Measurements from ENCODE around the gene STRA8.
"Not testable (repeated sequence)": the region's sequence is repeated elsewhere in the genome, so short reads cannot be mapped to it uniquely, and the experiment has no call there.

The STRA8 gene

DNA sequence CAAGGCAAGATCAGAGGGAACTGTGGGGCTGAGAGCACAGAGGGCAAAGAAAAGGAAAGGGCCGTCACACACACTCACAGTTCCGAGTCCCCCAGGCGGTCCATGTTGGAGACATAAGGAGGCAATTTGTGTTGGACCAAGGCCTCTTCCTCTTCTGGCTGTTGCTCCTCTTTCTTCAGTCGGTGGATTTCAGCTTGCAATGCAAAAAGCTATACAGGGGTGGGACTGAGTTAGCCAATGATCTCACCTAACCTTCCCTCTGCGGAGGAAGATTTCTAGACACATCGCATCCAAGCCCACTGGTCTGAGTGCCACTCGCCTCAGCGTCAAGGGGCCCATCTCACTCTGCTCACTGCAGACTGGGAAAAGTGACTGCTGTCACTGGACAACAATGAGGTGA lies 27.8 kb upstream of the STRA8 start:
- no peak for DNase-seq

GRCh38 chr7:135206941-135207391 lies 26.7 kb upstream of the STRA8 start:
- DNase-seq = no peak

GRCh38 chr7:135207406-135208101 lies 26.1 kb upstream of the STRA8 start:
- no peak for DNase-seq

DNA sequence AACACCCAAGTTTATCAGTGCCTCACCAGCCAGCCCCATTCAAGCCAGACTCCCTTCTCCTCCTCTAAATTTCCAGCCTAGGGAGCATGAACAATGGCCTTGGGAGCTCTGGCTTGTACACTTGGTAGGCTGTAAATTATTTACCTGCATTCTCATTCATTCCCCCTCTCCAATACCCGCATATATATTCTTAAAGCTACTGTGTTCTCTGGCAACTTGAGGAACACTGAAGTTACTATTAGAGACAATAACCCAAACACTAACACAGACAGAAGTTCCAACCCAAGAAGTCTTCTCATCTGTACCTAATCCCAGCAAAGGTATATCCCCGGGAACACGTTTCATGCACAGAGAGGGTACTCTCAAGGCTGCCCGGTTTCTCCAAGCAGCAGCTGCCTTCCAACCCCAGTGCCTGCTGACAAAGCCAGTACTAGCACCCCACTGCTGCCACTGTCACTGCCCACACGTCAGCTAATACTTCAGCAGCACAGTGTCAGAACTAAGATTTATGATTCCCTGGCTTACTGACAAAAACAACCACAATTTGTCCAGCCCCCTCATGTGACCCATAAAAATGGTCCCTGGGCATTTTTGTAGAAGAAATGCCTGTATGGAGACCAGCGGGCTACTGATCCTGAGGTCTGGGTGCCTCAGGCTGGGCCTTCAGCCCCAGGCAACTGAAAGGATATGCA lies 25.4 kb upstream of the STRA8 start:
- DNase-seq = no peak

GRCh38 chr7:135209225-135209834 lies 24.3 kb upstream of the STRA8 start:
- DNase-seq = no peak

DNA sequence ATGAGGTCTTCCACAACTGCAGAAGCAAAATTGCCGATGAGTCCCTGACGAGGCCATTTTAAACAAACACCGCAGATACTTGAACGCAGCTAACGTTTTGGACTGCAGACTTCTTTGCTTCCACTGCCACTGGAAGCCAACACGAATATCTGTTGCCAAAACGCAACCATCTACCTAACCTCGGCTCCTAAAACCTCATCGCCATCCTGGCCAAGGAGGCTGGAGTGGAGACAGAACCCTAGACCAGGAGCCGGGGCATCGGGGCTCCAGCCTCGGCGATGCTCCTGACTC lies 22.8 kb upstream of the STRA8 start:
- DNase-seq = no peak

- peak; percentile 99 for DNase-seq
These were observed 22.3 kb upstream of the STRA8 start, which contains the start of gene WDR91 for GRCh38 chr7:135211179-135211945. WDR91 (minus strand) TSS chr7:135211526; CDS start chr7:135211502, 24 bp downstream.

DNA sequence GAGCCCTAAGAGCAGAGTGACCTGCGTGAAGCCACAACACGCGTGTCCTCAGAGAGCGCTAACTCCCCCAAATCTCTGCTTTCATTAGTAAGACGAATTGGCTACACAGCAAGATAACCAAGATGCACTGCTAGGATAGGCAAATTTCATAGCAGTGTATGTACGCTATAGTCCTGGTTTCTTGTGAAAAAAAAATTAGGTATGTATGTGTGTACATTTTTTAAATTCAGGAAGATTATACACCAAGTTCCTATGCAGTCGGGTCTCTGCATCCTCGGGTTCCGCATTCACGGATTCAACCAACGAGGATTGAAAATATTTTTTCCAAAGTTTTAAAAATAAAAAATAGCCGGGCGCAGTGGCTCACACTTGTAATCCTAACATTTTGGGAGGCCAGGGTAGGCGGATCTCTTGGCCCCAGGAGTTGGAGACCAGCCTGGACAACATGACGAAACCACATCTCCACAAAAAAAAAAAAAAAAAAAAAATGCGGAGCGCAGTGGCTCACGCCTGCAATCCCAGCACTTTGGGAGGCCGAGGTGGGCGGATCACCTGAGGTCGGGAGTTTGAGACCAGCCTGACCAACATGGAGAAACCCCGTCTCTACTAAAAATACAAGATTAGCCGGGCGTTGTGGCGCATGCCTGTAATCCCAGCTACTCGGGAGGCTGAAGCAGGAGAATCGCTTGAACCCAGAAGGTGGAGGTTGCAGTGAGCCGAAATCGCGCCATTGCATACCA lies 21.5 kb upstream of the STRA8 start:
- not testable (repeated sequence) for DNase-seq

DNA sequence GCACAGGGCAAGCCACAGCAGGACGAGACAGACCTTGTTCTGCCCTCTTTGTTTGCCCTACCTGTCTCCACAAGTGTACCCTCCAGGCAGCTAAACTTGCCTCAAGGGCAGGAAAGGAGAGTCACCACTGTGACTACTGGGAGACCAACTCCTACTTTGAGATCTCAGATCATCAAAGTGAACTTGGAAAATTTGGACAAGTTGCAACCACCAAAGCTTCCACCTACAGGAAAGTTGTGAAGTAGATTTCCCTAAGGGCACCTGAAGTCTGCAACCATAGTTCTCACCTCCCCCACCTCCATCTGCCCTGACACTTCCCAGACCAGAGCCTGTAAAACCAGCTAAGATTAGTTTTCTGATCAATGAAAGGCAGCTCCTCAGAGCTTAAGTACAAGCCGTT lies 19.8 kb upstream of the STRA8 start:
- no peak for DNase-seq

DNA sequence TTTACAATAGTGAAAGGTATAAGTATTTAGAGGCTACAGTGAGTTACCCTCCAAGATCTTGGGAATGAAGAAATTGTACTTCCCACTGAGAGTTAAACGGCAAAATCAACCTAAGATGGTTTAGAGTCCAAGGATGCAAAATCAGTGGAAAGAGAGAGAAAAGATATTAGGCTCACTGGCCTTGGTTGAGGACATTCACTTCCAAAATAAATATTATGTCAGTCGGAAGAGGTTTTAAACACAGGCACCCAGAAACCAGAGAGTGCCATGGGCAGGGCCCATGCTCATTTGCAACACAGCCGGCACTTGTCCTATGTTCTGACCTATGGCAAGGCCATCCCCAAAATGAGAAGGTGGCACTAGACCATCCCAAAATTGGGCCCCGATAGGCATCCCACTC lies 18.5 kb upstream of the STRA8 start:
- DNase-seq = no peak

DNA sequence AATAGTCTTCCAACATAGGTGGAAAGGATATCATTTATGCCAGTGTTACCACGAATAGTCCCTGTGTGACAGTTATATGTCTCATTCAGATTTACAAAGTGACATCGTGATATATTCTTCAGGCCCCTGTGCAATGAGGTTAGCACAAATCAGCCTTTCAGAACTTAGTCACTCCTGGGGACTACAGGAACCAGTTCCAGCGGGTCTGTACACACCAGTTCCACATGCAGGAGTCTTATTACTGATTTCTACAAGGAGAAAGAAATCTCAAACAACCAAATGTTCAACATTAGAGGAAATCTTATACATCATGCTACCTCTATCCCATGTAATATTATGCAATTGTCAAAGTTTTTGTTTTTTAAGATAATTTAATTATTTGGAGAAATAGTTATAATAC lies 17.9 kb upstream of the STRA8 start:
- DNase-seq = no peak

GRCh38 chr7:135217645-135218509 lies 15.8 kb upstream of the STRA8 start:
- DNase-seq = no peak

- DNase-seq = no peak
These were observed 9.6 kb upstream of the STRA8 start for GRCh38 chr7:135224027-135224426.

DNA sequence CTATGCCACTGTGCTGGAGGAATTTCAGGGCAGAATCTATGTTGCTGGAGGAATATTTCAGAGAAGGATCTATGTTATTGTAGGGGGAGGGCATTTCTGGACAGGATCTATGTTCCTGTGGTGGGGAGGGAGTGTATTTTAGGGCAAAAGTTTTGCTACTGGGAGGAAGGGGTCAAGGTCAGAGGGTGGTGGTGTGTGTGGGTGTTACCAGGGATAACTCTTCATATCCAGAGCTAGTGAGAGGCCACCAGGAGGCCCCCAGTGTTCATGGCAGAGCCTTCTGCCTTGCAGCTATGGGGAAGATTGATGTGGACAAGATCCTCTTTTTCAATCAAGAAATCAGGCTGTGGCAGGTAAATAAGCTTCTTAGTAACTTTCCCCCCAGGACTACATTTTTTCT lies 2.0 kb upstream of the STRA8 start:
- DNase-seq = no peak

DNA sequence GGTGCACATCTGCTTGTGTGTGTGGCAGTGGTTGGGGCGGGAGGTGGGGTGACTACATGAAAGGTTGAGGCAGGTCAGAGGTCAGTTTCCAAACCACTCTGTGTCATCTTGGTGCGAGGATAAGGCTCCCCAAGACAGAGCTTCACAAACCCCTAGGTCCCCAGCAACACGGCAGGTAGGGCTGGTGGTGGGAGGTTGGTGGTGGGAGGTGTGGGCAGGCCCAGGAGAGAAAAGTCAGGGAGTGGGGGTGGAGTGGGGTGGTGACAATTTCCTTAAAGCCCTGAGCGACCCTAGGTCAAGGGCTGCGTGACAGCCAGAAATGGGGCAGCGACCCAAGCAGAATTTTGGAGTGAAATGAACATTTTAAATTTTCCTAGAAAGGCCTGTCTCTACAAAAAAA lies 1.6 kb upstream of the STRA8 start:
- DNase-seq = no peak

GRCh38 chr7:135232720-135233119 lies 918 bp upstream of the STRA8 start:
- DNase-seq = no peak

- DNase-seq = not testable (repeated sequence)
These were observed 457 bp downstream of the STRA8 start for GRCh38 chr7:135234095-135234494.

DNA sequence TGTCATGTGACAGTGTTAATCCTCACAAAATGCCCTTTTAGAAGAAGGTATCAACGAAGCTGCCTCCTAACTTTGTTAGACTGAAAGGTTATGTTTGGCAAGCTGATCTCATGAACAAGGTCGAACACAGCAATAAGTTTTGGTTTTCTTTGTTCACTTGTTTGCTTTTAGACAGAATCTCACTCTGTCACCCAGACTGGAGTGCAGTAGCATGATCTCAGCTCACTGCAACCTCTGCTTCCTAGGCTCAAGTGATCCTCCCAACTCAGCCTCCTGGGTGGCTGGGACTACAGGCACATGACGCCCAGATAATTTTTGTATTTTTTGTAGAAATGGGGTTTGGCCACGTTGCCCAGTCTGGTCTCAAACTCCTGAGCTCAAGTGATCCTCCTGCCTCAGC lies 1.1 kb downstream of the STRA8 start:
- no peak for DNase-seq

DNA sequence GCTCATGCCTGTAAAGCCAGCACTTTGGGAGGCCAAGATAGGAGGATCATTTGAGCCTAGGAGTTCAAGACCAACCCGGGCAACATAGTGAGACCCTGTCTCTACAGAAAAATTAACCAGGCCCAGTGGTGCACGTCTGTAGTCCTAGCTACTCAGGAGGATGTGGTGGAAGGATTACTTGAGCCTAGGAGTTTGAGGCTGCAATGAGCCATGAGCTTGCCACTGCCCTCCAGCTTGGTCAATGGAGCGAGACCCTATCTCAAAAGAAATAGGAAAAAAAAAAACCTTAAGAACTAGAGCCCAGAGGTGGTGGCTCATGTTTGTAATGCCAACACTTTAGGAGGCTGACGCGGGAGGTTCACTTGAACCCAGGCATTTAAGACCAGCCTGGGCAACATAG lies 2.2 kb downstream of the STRA8 start:
- no peak for DNase-seq

- DNase-seq = no peak
These were observed 3.1 kb downstream of the STRA8 start for GRCh38 chr7:135236727-135237126.

- DNase-seq = no peak
These were observed 4.6 kb downstream of the STRA8 start for GRCh38 chr7:135238112-135238744.
